Umbilical cord (tissue), 2 donors: ENCODE results near the gene C10orf90. TPM values are rescaled to one million over a fixed set of nuclear protein-coding genes. Genes with fewer than 3 reads are reported as not detected.

ENCODE experiments used
- DNase-seq: peaks from one replicate; pipeline ENCODE4 v3.0.0-alpha.2; 2015; ENCODE audit warnings: low spot score
- total RNA-seq: library from RNA; depleted of rRNA; stranded (reverse); fragments of >200 nt; gene quantifications from one replicate; pipeline ENCODE4 v1.2.3, GENCODE V29; 2014; ENCODE audit warnings: low replicate concordance; ENCODE audit not compliant: insufficient read depth

C10orf90 gene, protein sequence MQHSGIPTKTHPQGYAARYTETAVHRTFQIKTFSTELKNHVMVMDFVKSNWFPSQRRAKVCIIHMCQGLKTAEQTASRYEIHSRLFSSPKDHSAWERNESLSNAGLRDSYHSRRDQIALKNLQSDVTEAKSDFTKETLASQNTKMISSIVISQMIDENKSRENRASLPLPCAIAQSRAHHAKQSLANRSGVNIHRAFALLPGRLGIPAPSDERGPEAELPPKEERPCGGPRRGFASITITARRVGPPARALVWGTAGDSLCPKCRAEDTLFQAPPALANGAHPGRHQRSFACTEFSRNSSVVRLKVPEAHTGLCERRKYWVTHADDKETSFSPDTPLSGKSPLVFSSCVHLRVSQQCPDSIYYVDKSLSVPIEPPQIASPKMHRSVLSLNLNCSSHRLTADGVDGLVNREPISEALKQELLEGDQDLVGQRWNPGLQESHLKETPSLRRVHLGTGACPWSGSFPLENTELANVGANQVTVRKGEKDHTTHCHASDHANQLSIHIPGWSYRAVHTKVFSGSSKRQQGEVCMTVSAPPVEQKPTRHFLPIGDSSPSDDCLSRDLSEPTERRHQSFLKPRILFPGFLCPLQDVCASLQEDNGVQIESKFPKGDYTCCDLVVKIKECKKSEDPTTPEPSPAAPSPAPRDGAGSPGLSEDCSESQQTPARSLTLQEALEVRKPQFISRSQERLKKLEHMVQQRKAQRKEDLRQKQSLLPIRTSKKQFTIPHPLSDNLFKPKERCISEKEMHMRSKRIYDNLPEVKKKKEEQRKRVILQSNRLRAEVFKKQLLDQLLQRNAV
- 3.6 TPM for total RNA-seq

DNA sequence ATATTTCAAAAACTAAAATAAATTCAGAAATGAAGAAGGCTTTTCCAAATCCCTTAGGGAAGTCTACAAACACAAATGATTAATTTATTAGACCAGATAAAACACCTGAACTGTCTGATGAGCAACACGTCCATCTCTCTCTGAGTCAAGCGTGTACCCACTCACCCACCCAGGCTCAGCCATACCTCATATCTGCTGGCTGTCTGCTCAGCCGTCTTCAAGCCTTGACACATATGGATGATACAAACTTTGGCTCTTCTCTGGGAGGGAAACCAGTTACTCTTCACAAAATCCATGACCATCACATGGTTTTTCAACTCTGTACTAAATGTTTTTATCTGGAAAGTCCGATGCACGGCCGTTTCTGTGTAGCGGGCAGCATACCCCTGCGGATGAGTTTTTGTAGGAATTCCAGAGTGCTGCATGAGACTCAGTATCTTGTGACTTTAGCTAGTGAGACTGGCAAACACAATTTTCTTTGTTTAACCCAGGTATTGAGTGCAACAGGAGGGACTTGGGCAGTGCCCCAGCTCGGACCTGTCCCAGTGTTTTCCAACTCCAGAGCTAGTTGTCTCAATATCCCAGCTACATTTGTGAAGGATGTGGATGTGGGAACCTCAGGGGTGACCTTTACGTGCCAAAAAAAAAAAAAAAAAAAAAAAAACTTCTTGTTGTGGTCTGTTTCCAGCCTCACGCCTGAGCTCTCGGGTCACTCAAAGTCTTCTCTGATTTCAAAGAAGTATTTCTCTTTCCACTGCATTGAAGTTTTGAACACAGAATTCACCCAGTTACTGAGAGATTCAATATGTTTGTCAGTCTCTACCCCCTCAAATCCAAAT is at the start of gene C10orf90:
Gene C10orf90, minus strand, starts transcription at position 638 of the 839 bp plus-strand sequence. Its CDS starts 213 bp downstream, at position 425.
- DNase-seq = no peak

DNA sequence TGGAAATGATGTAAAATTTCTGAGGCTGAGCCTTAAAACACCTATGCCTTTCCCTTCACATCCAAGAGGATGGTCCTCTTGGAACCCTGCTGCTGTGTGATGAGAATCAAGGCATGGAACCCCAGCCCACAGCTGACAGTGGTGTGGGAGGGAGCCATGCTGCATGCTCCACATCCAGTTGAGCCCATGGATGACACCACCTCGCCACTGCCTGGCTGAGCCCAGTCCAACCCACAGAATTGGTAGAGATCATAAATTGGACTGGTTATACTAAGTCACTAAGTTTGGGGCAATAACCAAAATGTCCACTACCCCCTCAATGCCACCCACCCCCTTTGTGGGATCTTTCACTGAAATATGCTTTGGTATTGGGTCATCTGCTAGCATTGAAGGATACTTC is 45.9 kb upstream of the C10orf90 start:
- no peak for DNase-seq

DNA sequence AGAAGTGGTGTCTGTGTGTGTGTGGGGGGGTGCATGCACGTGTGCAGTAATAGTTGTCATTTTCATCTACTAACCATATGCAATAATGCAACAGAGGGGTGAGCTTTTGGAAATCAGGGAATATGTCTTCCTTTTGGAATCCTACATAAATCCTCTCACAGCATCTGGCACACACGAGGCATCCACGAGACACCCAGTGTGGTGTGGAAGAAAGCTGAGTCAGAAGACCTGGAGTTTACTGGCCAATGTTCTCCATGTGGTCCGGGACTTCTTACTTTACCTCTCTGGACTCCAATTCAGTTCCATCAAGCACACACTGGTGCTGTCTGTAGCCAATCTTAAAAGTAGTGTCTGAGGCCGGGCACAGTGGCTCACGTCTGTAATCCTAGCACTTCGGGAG is 43.1 kb upstream of the C10orf90 start:
- no peak for DNase-seq

DNA sequence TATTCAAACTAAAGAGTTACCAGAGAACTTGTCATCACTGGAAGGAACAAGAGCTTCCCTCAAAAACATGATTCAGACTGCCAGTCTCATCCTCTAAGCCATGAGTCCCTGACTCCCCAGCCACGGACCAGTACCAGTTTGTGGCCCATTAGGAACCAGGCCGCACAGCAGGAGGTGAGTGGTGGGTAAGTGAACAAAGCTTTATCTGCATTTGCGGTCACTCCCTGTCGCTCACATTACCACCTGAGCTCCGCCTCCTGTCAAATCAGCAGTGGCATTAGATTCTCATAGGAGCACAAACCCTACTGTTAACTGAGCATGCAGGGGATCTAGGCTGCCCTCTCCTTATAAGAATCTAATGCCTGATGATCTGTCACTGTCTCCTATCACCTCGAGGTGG is 42.2 kb upstream of the C10orf90 start:
- DNase-seq = no peak

DNA sequence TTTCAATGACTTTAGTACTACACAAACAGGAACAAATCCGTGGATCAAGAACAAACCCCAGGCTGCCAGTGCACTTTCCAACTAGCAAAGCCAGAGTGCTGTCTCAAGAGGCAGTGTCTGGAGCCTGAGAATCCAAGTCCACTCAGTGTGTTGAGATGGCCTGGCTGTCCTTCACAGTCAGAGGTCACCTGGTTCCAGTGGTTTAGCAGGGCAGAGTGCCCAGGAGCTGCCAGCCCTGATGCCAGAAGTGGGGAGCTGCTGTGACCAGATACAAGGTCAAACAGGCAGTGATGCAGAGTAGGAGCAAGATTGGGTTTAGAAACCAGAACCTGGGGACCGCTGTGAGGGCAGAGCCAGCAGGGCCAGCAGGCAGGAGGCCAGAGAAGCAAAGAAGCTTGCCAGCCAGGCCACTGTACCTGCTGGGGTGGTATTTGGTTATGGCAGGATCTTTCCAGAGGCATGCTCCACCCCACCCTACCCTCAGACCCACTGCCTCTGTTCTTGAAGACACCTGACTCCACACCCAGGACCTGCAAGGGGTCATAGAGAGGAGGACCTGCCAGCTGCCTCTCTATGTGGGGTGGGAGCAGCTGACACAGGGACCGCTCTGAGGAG is 35.6 kb upstream of the C10orf90 start:
- peak; percentile 52 for DNase-seq

DNA sequence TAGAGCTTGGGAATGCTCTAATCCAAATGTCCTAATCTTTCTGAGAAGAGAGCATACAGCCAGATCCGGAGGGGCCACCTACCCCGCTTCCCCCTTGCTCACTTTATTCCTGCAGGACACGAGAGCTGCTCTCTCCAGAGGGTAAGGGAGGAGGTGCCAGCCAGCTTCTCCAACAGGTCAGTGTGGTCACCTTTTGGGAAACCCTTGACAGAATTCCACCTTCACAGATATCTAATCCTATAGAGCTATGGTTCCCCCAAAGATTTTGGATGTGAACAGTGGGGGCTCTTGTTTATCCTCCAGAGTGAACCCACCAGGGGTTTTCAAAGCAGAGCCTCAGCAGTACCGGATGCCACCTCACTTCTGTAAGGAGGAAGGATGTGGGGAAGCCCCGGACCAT is 34.6 kb upstream of the C10orf90 start:
- no peak for DNase-seq

DNA sequence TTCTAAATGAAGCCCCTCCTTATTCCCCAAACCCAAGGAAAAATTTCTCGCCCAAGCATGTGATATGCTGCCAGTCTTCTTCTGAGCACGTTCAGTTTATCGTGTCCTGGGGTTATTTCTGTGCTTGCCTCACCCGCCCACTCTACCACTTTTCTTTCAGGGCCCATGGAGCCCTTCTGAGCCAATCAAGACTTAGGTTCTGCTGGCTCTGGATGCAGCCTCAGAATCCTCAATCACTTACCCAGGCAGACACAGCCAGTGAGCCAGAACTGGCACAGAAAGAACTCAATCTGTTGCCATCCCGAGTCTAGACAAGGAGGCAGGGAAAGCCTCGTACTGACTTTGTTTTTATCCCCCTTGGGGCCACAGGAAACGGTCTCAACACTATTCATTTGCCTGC is 34.2 kb upstream of the C10orf90 start:
- DNase-seq = no peak

DNA sequence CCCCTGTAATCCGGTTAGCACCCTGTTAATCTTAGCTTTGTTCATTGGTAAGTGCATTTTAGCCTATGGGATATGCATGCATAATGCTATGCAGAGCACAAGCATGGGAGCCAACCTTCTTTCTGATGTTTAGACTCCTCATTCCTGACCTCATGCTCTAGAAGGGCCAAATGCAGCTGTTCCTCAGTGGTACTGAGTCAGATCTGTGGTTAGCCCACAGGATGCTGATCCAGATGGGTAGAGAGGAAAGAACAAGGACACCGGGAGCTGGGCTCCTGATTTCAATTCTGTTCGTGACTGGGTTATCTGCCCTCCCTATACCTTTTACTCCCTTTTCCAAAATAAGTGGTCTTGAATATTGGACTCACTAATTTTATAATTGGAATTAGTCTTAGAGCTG is 31.7 kb upstream of the C10orf90 start:
- DNase-seq = no peak

DNA sequence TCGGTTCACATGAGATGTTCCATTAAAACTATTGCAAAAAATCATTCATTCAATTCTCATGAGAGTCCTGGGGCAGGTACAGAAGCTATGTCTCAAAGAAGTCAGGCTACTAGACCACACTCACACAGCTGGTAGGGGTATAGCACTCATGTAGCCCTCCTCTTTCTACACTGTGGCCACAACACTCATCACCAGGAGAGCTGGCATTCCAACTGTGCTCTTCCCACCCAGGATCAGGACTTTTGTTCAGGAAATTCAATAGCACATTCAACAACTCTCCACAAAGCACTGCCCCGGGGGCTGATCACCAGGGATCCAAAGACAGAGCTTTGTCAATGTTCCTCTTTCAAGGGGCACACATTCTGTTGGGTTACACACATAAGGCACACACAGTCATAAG is 31.0 kb upstream of the C10orf90 start:
- DNase-seq = no peak

DNA sequence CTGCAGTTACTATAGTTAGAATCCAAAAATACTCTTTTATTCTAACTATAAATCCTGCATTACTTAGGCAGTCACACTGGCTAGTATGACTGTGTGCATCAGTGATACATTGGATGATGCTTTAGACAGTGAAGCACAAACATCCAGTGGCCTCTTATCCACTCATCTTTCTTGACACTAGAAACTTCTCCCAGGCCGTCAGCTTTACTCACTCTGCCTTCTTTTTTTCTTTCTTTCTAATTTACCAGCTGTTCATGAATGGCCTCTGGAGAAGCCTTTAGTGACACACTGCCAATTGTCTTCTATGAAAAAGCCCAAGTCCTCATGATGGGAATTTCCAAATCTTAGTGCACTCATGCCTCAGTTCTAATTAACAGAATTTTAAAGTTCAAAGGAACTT is 26.2 kb upstream of the C10orf90 start:
- no peak for DNase-seq

DNA sequence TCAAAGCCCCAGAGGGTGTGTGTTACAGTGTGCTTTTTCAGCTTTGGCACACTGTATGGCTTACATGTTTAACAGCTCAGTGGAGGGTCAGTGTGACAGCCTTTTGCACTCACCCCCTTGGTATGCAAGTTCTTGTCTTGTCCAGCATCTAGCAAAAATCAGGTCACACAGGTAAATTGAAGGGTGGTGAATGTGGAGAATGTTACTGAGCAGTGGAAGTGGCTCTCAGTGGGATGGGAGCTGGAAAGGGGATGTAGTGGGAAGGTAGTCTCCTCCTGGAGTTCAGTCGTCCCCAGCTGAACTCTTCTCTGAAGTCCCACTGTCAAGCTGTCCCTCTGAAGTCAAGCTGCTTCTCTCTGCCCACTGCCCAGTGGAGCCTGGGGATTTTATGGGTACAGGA is 21.0 kb upstream of the C10orf90 start:
- DNase-seq = no peak

DNA sequence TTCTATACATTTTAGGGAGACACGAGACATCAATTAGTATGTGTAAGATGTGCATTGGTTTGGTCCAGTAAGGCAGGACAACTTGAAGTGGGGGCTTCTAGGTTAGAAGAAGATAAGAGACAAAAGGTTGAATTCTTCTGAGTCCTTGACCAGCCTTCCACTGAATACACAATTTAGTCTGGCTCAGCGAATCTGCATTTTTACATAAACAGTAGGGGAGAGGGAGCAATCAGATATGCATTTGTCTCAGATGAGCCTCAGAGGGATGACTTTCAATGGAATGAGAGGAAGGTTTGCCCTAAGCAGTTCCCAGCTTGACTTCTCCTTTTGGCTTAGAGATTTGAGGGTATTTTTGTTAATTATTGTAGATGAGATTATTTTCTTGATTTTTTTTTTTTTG is 20.0 kb upstream of the C10orf90 start:
- DNase-seq = no peak

DNA sequence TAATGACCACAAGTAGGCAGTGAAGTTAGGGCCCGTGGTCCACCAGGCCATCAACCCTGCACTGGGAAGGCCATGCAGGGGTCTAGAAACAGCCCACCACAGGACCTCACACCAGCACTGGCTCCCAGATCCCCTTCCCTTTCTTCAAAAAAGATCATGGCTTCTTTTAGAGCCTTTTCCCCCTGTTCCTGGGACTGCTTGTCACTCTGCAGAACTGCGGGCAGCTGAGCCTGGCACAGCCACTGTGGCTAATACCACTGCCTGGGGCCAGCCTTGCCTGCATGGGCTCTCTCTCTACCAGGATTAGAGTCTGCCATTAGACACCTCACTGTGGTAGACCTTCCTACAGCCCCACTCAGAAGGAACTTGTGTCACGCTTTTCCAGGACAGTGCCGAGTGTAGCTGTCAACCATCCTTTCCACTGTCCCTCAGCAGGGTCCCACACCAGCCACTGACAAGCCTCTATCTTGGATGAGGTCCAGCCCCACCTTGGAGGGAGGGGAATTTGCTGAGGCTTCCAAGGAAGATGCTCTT is 19.0 kb upstream of the C10orf90 start:
- DNase-seq = no peak

DNA sequence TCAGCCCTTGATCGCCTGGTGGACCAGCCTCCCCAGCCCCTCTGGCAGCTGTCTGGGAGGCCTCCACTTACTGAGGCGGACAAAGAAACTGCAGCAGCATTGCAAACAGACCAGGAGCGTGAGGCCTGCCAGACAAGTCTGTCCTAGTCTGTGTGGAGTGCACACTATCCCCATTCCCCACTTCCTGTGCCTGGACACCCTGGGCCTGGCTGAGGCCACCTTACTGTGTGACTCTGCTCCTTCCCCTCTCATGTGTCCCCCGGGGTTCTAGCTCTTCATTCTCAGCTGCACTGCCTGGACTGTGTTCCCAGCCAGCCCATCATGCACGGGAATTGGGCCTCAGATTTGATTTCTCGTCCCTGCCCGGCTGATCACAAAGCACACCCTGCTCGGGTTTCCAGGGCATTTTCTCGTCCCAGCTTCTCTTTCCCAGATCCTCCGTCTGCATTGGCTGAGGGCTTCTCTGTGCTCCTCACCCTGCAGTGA is 16.7 kb upstream of the C10orf90 start:
- peak; percentile 32 for DNase-seq

DNA sequence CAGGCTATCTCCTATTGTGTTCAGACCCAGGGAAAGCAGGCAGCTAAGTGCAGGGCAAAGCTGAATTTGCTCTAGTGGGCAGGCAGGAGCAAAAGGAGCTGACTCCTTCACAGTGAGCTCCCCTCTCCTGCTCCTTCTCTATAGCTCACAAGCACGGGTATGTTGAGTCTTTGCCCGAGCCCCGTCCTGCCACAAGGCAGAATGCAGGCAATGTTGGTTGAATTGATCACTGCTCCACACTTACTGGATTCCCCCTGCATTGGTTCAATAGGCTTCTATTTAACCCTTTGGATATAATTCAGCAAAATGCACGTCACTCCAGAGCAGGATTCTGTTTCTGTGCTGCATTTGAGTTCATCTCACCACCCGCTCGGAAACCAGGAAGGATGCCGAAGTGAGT is 16.2 kb upstream of the C10orf90 start:
- no peak for DNase-seq

DNA sequence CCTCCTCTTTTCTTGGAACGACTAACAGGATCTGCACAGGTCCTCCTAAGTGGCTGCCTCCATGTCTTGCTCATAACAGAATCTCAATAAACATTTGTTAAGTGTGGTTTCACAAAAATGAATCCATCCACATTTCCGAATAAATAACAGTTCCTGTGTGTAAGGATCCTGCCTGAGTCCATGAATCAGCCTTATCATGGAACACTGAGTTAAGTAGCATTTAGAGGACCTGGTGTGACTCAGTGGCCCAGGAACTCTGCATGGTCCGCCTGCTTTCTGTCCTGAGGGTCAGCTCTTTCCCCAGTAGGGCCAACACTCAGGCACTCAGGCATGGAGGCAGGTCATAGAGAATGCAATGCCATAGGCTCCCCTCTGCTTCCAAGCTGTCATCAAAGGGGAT is 15.8 kb upstream of the C10orf90 start:
- DNase-seq = peak; percentile 3

DNA sequence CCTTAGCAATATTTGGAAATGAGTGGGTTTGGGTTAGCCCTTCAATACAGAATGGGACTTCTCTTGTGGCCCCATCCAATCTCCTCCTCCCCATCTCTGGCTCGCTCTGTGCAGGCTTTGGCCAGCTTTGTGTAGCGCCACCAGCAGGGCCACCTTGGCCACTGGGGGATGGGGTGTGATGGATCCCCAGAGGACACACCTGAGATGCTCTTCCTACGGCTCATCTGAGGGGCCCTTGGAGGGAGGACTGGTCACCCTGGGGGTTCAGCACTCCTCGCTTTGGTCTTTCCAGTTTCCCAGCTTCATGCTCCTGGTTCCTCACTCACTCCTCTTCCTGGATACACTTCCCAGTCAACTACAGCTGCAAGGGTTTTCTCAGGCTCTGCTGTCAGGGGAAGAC is 15.3 kb upstream of the C10orf90 start:
- DNase-seq = no peak

DNA sequence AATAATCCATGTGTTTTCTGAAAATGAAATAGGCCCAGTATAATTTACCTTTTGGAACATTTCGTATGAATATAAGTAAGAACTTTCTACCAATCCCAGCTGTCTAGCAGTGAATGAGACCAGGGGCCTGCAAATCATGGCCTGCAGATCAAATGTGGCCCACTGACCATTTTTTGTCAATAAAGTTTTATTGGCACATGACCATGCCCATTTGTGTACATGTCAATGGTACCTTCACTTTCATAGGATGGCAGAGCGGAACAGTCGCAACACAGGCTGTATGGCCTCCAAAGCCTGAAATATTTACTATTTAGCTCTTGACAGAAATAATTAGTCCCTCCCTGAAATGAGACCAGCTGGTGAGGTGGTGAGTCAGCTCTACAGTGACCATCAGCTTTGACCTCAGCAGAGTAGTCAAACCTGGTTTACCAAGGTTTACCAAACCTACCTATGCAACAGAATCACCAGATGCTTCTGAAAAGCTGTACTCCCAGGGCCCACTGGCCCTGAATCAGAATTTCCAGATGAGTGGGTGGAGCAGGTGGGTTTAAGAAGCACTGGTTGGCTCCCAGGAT is 13.8 kb upstream of the C10orf90 start:
- DNase-seq = no peak

DNA sequence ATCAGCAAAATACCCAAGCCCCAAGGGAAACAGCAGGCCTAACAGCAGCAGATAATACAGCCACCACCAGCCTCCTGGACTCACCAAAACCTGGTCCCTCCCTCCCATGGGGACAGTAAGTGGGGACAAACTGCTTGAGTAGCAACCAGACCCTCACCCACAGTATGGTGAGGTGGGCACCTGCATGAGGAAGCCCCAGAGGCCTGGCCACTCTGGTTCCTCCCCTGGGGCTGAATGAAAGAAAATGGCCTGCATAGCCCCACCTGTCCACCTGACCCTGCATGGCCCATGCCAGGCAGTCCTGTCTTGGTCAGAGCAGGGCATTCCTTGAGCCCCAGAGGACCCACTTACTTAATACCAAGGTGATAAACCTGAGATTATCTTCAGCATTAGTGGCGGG is 13.0 kb upstream of the C10orf90 start:
- DNase-seq = no peak

DNA sequence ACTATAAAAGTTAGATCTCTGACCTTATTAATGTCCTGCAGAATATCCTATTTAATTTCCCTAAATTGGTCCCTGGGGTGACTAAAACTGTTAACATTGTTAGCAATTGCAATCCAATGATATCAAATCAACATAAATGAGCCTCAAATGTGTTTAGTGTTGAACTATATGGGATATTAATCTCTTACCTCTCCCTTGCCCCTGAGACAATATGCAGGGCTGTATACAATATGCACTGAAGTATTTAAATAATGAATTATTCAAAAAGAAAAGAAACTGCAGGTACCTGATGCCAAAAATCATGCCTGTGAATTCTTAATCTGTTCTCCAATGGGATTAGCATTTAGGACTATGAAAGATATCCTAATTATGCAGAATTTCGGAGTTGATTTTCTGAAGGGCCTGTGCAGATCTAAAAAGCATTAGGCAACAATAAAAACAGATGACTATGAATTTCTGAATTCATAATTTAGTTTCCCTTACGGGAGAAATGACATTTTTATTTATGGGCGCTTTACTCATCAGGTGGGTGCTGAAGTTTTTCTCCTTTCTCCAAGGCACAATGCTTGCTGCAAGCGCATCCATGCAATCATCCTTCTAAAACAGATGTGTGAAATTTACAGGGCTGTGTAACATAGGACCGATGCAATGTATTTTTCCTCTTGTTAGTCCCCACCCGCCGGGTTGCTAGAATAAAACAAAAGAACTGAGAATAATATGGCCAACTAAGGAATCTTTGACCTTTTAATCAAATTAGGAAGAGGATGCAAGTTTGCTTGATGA is 5.4 kb upstream of the C10orf90 start:
- no peak for DNase-seq
